Measurements from ENCODE around the gene OXER1.
"Not testable (repeated sequence)": the region's sequence is repeated elsewhere in the genome, so short reads cannot be mapped to it uniquely, and the experiment has no call there.

The OXER1 gene

DNA sequence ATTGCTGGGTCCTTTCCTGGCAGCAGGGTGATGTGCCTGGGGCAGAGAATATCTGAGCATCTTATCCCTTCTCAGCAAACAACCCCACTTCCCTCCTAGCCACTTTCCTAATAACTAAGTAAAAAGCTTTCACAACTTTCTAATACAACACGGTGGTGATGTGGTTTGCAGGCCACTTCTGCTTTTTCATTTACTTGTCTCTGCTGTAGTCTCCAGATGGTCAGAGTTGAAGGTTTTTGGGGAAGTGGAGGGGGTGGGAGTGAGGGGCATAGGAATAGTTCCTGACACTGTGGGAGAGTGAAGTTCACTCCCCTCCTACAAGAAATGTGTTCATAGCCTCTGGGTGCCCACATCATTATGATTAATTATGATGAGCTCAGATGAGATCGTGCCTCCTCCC, 11.6 kb downstream of the OXER1 start:
- no peak for DNase-seq (ENCODE audit: low read depth)

DNA sequence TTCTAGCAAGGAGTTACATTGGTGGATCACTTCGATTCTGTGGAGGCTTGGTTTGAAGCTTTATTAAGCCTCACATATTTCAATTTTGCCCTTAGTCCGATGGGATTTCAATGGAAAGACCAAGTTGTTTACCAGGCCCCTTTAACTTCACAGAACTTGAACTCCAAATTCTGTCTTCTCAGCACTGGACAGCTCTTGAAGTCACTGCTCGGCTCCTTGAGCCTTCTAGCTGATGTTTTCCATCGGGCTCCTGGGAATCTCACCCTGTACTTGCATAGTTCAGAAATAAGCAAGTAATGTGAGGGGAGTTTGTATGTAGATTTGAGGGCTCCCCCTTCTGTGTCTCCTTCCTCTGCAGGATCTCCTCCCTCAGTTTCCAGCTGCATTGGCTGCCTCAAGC, 15.1 kb downstream of the OXER1 start:
- DNase-seq (ENCODE audit: low read depth), result no peak

DNA sequence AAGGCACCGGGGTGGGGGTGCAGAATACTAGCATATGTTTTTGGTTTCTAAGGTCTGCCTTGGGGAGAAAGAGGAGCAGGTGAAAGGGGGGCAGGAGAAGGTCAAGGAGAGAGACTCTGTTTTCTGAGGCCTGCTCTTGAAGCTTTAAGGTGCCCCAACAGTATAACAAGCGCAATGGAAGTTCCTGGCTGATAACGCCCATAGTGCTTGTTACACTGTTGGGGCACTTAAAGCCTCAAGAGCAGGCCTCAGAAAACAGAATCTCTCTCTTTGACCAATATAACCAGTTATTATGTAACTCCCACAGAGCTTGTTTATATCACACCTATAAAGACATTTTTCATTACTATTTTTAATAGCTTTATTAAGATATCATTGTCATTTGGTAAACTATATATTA, 16.5 kb downstream of the OXER1 start:
- no peak for DNase-seq (ENCODE audit: low read depth)

DNA sequence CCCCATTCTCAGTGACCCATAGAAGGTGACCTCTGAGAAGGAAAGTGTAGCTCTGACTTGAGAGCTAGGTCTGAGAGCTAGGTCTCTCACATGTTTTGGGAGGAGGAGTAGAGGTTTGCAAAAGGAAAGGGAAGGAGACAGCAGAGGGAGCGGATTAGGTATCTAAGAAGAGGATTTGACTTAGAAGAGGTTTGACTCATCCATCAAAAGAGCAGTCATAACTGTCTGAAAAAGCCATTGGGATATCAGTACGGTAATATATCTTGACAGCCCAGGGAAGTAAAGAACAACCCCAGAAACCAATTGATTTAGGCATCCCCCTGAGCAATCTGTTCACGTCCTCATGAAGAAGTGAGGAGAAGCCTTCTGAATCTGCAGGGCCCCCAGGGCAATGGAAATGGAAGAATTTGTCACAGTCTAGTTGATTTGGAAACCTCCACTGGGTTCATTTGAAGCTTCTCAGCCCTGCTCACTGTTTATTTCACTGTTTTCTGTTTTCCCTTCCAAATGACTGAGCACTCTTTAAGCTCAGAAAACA, 19.3 kb downstream of the OXER1 start:
- no peak for DNase-seq (ENCODE audit: low read depth)

DNA sequence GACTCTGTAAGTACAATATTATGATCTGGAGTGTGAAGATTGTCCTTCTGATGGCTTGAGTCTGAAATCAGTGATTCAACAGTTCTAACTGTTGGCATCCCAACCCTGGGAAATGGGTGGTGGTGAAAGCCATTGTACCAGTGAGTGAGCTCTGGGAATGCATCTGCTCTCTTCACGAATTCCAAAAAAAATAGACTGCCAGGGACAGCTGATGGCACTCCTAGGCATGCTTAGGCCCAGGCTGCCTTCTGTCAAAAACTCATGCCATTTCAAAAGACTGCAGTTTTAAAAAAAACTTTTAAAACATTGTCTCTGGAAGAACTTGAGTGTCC, 20.3 kb downstream of the OXER1 start:
- DNase-seq (ENCODE audit: low read depth), result no peak

DNA sequence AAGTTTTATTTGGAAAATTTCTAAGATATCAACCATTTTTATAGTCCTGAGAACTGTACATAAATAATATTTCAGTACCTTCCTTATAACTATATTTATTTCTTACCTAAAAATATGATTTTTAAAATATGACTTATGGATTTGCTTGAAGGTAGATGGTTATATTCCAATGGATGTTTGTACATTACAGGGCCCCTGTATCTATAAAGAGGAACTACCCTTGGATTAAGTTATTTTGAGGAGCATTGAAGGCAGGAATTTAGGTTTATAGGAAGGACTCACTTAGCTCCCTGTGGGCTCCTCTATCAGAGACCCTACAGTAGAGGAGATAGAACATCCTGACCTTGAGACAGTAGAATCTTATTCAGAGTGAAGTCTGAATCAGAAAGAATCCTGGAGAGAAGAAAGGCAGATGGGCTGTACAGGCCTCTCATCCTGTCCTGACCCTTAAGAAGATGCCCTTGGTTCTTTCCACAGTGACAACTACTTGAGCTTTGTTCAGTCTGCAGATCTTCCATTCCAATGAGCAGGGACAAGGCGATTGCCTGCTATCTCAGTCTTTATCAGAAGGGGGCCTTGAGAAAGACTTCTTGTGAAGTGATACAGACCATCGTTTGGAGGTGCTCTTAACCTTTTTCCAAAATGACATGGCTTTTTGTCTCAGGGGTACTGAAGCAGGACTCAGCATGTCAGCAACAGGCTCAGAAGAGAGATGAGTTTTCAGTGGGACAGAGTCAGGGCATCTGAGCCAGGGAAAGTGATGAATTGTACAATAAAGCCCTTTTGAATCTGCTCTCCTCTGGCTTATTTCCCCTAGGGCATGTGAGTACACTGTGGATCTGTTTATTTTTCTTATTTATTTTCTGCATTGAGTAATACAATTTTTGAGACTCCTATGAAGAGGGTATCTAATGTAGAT, 20.9 kb downstream of the OXER1 start:
- DNase-seq (ENCODE audit: low read depth), result no peak

DNA sequence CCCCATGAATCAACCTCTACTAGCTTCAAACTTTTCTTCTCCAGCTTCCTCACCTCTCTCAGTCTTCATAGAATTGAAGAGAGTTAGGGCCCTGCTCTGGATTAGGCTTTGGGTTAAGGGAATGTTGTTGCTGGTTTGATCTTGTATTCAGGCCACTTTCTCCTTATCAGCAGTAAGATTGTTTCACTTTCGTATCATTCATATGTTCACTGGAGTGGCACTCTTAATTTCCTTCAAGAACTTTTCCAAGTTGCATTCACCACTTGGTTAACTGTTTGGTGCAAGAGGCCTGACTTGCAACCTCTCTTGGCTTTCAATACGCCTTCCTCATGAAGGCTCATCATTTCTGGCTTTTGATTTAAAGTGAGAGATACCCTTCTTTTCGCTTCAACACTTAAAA, 22.8 kb downstream of the OXER1 start:
- DNase-seq (ENCODE audit: low read depth), result no peak

DNA sequence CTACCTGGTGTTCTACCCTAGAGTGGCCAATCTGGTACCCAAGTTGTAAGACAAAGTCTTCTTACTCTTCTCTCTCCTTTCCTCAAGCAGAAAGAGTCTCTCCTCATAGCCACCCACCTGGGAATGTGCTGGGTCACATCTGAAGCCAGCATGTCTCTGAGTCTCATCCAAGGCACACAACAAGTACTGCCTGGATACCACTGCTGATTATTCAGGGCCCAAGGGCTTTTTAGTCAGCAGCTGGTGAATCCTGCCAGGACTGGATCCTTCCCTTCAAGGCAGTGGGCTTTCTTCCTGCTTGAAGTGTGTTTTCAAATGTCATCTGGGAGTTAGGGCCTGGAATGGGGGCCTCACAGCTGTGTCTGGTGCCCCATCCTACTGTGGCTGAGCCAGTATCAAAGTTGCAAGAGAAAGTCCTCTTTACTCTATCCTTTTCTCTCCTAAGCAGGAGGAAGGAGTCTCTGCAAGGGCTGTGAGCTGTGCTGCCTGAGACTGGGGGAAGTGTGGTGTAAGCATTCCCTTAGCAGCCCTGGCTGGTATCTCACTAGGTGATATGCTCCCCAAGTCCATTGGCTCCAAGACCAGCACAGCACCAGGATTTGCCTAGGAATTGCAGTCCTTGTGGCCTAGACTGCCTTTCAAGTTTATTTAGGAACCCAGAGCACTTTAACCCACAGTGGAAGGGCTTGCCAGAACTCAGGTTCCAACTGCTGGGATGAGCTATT, 27.2 kb downstream of the OXER1 start:
- no peak for DNase-seq (ENCODE audit: low read depth)

DNA sequence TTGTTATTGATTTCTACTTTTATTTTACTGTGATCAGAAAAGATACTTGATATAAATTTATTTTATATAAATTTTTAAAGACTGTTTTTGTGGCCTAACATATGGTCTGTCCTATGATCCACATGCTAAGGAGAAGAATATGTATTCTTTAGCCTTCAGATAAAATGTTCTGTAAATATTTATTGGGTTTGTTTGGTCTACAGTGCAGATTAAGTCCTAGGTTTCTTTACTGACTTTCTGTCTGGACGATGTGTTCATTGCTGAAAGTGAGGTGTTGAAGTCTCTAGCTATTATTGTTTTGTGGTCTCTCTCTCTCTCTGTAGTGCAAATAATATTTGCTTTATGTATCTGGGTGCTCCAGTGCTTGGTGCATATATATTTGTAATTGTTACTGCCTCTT, 30.1 kb downstream of the OXER1 start:
- DNase-seq (ENCODE audit: low read depth), result no peak

DNA sequence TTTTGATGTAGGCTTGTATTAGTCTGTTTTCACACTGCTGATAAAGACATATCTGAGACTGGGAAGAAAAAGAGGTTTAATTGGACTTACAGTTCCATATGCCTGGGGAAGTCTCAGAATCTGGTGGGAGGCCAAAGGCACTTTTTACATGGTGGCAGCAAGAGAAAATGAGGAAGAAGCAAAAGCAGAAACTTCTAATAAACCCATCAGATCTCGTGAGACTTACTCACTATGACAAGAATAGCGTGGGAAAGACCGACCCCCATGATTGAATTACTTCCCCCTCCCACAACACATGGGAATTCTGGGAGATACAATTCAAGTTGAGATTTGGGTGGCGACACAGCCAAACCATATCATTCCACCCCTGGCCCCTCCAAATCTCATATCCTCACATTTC, 32.6 kb downstream of the OXER1 start:
- DNase-seq (ENCODE audit: low read depth), result not testable (repeated sequence)

DNA sequence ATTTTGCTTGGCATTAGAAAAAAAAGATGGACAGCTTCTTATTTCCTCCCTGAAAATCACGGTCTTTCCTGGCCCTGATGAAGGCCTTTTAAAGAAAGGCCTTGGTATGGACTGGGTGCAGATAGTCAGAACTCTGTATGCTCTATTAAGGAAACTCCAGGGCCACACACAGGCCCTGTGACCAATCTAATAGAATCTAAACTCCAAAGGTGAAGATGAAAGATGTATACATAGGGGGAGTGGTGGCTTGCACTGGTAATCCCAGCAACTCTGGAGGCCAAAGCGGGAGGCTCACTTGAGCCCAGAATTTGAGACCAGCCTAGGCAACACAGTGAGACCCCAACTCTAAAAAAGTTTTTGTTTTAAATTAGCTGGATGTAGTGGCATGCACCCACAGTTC, 37.3 kb downstream of the OXER1 start:
- no peak for DNase-seq (ENCODE audit: low read depth)

DNA sequence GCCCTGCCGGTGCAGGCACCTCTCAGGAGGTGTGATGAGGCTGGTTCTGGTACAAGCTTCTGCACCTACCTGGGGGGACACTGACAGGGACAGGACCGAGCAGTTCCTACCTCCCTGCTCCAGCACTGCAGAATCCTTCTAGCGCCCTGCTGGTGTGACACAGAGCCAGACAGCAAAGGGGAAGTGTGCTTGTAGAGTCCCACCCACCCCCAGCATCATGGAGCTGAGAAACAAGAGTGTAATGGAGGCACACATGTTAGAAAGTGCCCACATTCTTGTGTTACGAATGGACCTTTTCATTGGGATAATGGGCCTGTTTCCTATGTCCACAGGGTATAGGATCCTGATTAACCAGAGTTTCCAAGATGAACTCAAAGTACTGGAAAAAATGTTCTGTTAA, 38.3 kb downstream of the OXER1 start:
- no peak for DNase-seq (ENCODE audit: low read depth)

DNA sequence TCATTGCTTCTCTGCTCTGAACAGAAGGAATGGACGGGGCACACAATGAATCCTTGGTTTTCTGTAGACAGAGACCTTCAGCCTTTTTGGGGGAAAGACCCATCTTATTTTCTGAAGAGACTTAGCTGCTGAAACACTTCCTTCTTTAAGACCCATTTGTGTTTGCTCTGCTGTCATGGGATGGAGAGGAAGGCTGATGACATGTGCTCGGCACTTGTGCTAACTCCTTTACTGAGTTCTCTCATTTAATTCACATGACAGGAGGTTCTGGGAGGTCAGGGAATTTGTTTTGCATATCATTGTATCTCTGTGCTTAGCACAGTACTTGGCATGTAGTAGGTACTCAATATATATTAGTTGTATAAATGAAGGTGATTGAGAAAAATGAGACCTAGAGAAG, 39.0 kb downstream of the OXER1 start:
- DNase-seq (ENCODE audit: low read depth), result no peak

DNA sequence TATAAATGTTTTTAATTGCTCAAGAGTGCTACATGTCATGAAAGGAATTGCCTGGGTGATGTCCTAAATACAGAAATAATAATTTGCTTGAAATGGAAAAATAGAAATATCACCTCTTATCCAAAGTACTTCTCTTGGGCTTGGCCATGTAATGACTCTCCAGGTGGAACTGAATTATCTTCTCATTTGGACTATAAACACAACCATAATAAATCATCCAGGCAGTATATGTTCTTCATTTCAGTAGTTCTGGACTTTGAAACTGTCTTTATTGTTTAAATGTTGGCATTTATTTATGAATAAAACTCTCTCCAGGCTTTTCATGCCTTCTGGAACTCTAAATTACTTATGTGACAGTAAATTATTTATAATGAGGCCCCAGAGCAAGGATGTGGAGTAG, 40.5 kb downstream of the OXER1 start:
- no peak for DNase-seq (ENCODE audit: low read depth)

DNA sequence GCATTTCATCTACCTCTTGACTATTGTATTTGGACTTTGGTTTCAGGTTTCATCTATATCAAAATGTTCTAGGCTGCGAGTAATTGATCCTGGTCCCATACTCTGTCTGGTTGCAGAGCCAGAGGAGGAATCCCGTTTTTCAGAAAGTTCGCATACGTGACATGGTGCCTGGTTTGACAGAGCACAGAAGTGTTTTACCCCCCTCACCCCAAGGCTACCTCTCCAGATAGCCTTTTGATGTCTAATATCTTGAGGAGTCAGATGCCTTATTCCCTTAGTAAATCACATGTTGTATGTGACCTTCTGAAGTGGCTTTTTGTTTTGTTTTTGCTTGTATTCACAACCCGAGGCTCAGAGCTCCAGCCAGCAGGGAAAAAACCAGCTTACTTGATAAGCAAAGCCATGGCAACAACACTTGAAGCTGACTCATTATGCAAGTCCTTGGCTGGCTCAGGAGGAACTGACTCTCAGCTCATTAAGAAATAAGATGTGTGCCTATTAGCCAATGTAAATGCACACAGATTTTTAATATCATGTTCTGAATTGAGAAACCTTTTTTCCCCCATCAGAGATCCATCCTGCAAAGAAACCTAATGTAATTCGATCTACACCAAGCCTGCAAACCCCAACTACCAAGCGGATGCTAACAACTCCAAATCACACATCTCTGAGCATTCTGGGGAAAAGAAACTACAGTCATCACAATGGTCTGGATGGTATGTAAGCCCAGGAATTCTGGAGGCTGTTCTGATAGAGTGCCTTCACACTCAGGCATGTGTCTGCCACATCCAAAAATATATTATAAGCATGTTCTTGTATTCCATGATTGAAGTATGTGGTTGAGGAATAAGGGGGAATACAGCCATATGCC, 41.4 kb downstream of the OXER1 start:
- DNase-seq (ENCODE audit: low read depth), result no peak

DNA sequence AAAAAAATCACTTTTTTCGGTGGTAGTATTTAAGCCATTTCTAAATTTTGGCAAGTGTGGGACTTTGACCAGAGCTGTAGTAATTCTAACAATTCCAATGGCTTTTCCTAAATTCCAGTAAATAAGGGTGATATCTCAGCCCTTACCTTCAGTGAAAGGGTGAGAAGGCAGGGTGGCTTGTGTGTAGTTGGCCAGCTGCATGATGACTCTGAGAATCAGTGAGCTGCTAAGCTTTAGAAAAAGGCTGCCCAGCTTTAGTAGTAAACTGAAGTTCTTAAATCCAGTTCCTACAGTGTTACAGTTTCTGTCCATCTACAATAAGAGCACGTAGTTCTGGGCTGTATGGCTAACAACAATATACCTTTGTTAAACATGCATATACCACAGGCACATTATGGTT, 42.0 kb downstream of the OXER1 start:
- DNase-seq (ENCODE audit: low read depth), result no peak

DNA sequence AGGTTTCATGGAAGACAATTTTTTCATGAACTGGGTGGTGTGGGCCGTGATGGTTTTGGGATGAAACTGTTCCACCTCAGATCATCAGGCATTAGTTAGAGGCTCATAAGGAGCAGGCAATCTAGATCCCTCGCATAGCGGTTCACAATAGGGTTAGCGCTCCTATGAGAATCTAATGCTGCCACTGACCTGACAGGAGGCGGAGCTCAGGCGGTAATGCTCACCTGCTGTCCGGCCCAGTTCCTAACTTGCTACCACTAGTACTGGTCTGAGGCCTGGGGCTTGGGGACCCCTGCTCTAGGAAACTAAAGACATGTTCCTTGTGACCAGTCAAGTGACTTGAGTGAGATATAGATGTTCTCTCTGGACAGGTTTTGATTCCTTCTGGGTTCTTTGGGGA, 49.2 kb downstream of the OXER1 start:
- DNase-seq (ENCODE audit: low read depth), result no peak

DNA sequence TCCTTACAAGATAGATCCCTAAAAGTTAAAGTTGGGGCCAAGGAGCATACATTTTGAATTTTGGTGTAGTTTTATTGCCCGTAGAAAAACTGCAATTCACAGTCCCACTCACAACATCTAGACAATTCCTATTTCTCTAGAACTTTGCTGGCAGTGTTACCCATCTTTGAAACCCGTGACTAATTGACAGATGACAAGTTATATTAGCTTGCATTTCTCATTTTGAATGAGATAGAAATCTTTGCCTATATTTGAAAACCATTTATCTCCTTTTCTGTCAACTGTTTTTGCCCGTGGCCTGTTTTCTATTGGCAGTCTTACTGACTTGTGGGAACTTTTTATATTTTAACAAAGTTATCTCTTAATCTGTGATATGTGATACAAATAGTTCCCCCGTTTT, 50.0 kb downstream of the OXER1 start:
- no peak for DNase-seq (ENCODE audit: low read depth)

DNA sequence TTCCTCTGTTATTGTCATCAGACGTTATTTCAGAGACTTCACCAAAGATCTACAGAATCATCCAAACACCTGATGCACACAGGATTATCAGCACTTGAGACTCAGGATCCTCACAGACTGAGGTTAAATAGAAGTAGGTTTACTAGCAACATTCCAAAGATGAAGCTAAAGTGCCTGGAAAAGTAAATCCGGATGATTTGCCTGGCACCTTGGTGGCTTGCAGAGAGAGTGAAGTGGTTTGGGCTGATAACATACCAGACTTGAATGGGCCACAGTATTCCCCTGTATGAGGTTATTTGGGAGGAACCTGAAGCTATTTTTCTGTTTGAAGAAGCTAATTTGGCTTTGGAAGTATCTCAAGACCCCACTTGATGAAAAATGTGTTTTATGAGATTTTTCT, 51.0 kb downstream of the OXER1 start:
- DNase-seq (ENCODE audit: low read depth), result no peak
